Kidney (tissue), 14 donors: ENCODE results near the gene SVIL. TPM values are rescaled to one million over a fixed set of nuclear protein-coding genes. Genes with fewer than 3 reads are reported as not detected.

Experiments used
- DNase-seq, 5 donors: peaks; one replicate each; pipeline ENCODE4 v3.0.0-alpha.2; 2013 to 2020
- FAIRE-seq: peaks from 2 replicates; lab custom pipeline; 2012; peaks lifted over from hg19 to GRCh38; lab: Jason Lieb, UNC
- H3K27ac ChIP-seq, 2 donors: one replicate each; pipeline ENCODE4 v1.7.0; 2013; ENCODE audit warnings: low read depth in 2 of 2, low read length in 2 of 2, inconsistent platforms in 1 of 2
- H3K27me3 ChIP-seq: one replicate; pipeline ENCODE4 v1.7.1; 2013; ENCODE audit warnings: low read length, inconsistent platforms; ENCODE audit not compliant: control insufficient read depth, insufficient read depth
- H3K36me3 ChIP-seq, 3 donors: one replicate each; pipeline versions ENCODE4 v1.7.0 to v1.7.1; 2013; ENCODE audit warnings: low read length in 3 of 3, control low read depth in 1 of 3, inconsistent platforms in 1 of 3; ENCODE audit not compliant: insufficient read depth in 3 of 3, control insufficient read depth in 2 of 3
- H3K4me1 ChIP-seq, 3 donors: one replicate each; pipeline versions ENCODE4 v1.7.0 to v1.7.1; 2013; ENCODE audit warnings: low read length in 3 of 3, inconsistent platforms in 1 of 3, low read depth in 1 of 3; ENCODE audit not compliant: control insufficient read depth in 2 of 3, insufficient read depth in 2 of 3
- H3K4me3 ChIP-seq, 3 donors: one replicate each; pipeline versions ENCODE4 v1.7.0 to v1.8.1; 2013; ENCODE audit warnings: low read length in 3 of 3, control low read depth in 1 of 3, inconsistent platforms in 1 of 3
- H3K9ac ChIP-seq, 3 donors: one replicate each; pipeline versions ENCODE4 v1.7.0 to v1.7.1; 2013; ENCODE audit warnings: low read length in 3 of 3, control low read depth in 1 of 3, inconsistent platforms in 1 of 3
- H3K9me3 ChIP-seq, 3 donors: one replicate each; pipeline versions ENCODE4 v1.7.0 to v1.7.1; 2013; ENCODE audit warnings: low read length in 3 of 3, control low read depth in 1 of 3, inconsistent platforms in 1 of 3; ENCODE audit not compliant: control insufficient read depth in 2 of 3, insufficient read depth in 1 of 3
- intact Hi-C: fragments of 100-400 bp; cut with DNase I; formaldehyde crosslinking; loops from one replicate; pipeline ENCODE4 v1.11.1; 2022
- polyA plus RNA-seq: library from polyadenylated mRNA; stranded (reverse); fragments of 350-450 nt; fragmentation: Illumina TruSeq; extraction: RNeasy Lipid Tissue Mini Kit (QIAGEN cat#74804); gene quantifications from one replicate; pipeline ENCODE4 v1.2.3, GENCODE V29; 2014; ENCODE audit warnings: low read depth, low replicate concordance; ENCODE audit not compliant: insufficient read depth
- total RNA-seq: library from RNA; stranded (reverse); fragmentation: NEBNext Ultra II Directional; extraction: Animal tissue kit (Norgen Biotek cat#: 25700); gene quantifications from one replicate; pipeline ENCODE4 v1.2.1, GENCODE V29; 2021
- TF ChIP-seq, protein P1 (sequence below): IDR thresholded peaks from 3 replicates; pipeline ENCODE4 v1.5.1; 2012; ENCODE audit warnings: mild to moderate bottlenecking, moderate library complexity, borderline replicate concordance; ENCODE audit not compliant: insufficient read depth; ENCODE audit errors: extremely low read depth
- donor health status: control.
- donor health status: control.
- donor health status: control.
- donor health status: control.
- donor health status: control.
- donor health status: DM: yes; HTN: yes; CAD: no.
- donor health status: Normal renal cell carcinoma (clear cell type).

SVIL gene
- total and polyA plus RNA-seq, 2 donors from 2014 or later: 7.4 to 94.4 TPM

DNA sequence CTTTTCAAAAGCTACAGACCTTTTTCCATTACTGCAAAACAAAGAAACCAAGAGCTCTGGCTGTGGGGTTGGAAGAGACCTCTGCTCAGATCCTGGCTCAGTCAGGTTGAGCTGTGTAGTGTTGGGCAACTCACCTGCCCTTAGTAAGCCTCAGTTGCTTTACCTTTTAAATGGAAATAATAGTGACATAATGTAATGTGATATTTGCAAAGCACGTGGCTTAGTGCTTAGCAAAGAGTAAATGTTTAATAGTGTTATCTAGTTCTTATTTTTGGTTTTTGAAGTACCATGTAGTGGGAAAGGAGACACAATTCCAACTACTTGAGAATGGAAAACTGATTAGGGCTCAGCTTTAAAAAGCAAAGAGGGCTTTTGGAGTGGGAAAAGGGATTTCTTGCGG, 100.2 kb downstream of the SVIL start:
- Histone ChIP-seq H3K4me1 (peaks cover 7 to 11% (median 8%) of the 10 kb centered on the region in 3 donors), H3K36me3 (no peaks in the 10 kb centered on the region), H3K4me3 (peak overlapping the region in 1 of 3 donors; percentile 10), H3K9ac (no peak overlapping the region), H3K27me3 (no peaks in the 10 kb centered on the region), H3K27ac (no peak overlapping the region), H3K9me3 (no peaks in the 10 kb centered on the region)
- intact Hi-C loops: no loop called here
- no peak for DNase-seq
- FAIRE-seq: no peak
- TF ChIP-seq, protein P1, sequence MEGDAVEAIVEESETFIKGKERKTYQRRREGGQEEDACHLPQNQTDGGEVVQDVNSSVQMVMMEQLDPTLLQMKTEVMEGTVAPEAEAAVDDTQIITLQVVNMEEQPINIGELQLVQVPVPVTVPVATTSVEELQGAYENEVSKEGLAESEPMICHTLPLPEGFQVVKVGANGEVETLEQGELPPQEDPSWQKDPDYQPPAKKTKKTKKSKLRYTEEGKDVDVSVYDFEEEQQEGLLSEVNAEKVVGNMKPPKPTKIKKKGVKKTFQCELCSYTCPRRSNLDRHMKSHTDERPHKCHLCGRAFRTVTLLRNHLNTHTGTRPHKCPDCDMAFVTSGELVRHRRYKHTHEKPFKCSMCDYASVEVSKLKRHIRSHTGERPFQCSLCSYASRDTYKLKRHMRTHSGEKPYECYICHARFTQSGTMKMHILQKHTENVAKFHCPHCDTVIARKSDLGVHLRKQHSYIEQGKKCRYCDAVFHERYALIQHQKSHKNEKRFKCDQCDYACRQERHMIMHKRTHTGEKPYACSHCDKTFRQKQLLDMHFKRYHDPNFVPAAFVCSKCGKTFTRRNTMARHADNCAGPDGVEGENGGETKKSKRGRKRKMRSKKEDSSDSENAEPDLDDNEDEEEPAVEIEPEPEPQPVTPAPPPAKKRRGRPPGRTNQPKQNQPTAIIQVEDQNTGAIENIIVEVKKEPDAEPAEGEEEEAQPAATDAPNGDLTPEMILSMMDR: no peak

DNA sequence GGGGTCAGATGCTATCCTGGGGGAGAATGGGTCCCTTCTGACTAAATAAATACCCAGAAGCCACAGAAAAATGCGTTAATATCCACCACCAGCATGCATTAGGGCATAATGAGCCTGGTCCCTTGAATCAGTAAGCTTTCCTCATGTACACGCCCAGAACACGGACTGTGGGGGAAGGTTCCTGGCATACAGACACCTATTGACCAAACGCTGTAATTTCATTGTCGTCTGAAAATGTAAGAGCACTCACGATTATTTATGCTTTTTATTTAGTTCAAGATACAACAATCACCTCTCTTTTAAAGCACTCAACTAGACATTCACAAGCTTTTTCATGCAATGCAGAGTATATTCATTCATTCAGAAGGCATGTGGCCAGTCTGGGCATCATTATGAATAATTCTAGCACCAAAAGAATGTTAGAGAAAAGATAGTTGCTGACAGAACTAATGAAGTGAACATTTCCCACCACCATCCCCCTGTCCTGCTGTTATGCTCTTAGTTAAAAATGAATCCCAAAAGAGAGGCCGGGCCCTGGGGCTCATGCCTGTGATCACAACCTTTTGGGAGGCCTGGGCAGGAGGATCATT, 101.0 kb downstream of the SVIL start:
- H3K27me3 ChIP-seq: no peaks in the 10 kb centered on the region
- H3K27ac ChIP-seq: no peak overlapping the region
- intact Hi-C loops: no loop called here
- DNase-seq: no peak
- peaks cover 7 to 11% (median 8%) of the 10 kb centered on the region in 3 donors for H3K4me1 ChIP-seq
- H3K4me3 ChIP-seq: no peak overlapping the region
- H3K36me3 ChIP-seq: no peaks in the 10 kb centered on the region
- TF ChIP-seq, protein P1: no peak
- H3K9ac ChIP-seq: no peak overlapping the region
- H3K9me3 ChIP-seq: no peaks in the 10 kb centered on the region
- FAIRE-seq: no peak

DNA sequence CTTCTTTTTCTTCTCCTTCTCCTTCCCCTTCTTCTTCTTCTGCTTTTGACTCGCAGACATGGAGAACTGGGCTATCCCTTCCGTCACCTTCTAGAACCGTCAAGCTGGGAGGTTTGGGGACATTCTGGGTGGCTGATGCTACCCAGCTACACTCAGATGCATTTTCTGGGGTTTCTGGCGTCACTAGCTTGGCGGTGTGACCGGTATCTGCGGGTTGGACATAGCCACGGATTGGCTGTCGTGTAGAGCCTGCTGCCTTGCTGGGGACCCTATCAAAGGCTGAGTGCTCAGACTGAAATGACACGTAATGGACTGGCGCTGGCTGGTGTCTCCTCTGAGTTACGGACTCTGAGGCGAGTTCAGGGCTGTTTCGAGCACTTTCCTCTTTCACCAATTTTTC, 101.7 kb downstream of the SVIL start:
- no peak overlapping the region for H3K4me3 ChIP-seq
- TF ChIP-seq, protein P1: no peak
- FAIRE-seq: no peak
- DNase-seq: no peak
- H3K36me3 ChIP-seq: no peaks in the 10 kb centered on the region
- H3K27me3 ChIP-seq: no peaks in the 10 kb centered on the region
- intact Hi-C loops: no loop called here
- peaks cover 7 to 11% (median 8%) of the 10 kb centered on the region in 3 donors for H3K4me1 ChIP-seq
- H3K9ac ChIP-seq: no peak overlapping the region
- H3K9me3 ChIP-seq: no peaks in the 10 kb centered on the region
- H3K27ac ChIP-seq: no peak overlapping the region
